Gastrocnemius medialis (tissue), 4 donors: ENCODE results near the gene ASTN2. TPM values are rescaled to one million over a fixed set of nuclear protein-coding genes. Genes with fewer than 3 reads are reported as not detected.

ENCODE experiments used
- ATAC-seq, 2 donors: fragments of 150-250 bp; one replicate each; pipeline ENCODE4 v1.9.1; 2016
- DNase-seq, 2 donors: peaks; one replicate each; pipeline ENCODE4 v3.0.0-alpha.2; 2019
- H3K27ac ChIP-seq, 4 donors: fragments of 200-600 bp; sonication (generic); 1 replicate in 1 of 4; 2 replicates in 3 of 4; pipeline ENCODE4 v1.5.1; 2016 to 2018; ENCODE audit warnings: mild to moderate bottlenecking in 2 of 4, moderate library complexity in 1 of 4
- H3K27me3 ChIP-seq, 3 donors: fragments of 200-600 bp; sonication (generic) in 2 of 3; 1 replicate in 1 of 3; 2 replicates in 2 of 3; pipeline versions ENCODE4 v1.5.1 to v1.6.0; 2016 to 2019; ENCODE audit warnings: mild to moderate bottlenecking in 1 of 3, moderate library complexity in 1 of 3
- H3K36me3 ChIP-seq, 2 donors: fragments of 200-600 bp; sonication (generic) in 1 of 2; one replicate each; pipeline ENCODE4 v1.5.1; 2017 to 2018
- H3K4me1 ChIP-seq, 2 donors: fragments of 200-600 bp; sonication (generic) in 1 of 2; one replicate each; pipeline ENCODE4 v1.5.1; 2016 to 2017; ENCODE audit warnings: mild to moderate bottlenecking in 2 of 2
- H3K4me3 ChIP-seq, 4 donors: fragments of 200-600 bp; sonication (generic) in 3 of 4; 1 replicate in 1 of 4; 2 replicates in 3 of 4; pipeline ENCODE4 v1.5.1; 2016 to 2019; ENCODE audit warnings: mild to moderate bottlenecking in 2 of 4
- H3K9me3 ChIP-seq, 3 donors: fragments of 200-600 bp; sonication (generic) in 2 of 3; 1 replicate in 1 of 3; 2 replicates in 2 of 3; pipeline ENCODE4 v1.5.1; 2016 to 2019
- CTCF ChIP-seq, 5 experiments: fragments of 450-650 bp in 3 of 5; fragments of 200-600 bp in 2 of 5; sonication (generic) in 2 of 5; IDR thresholded peaks in 4 of 5; conservative IDR thresholded peaks in 1 of 5; 1 replicate in 4 of 5; 2 replicates in 1 of 5; pipeline ENCODE4 v1.5.1; 2016 to 2019; ENCODE audit warnings: antibody characterized with exemption in 5 of 5, mild to moderate bottlenecking in 3 of 5, moderate library complexity in 3 of 5
- POLR2A ChIP-seq, 2 donors: fragments of 450-650 bp; IDR thresholded peaks; one replicate each; pipeline ENCODE4 v1.6.1; 2017; ENCODE audit warnings: antibody characterized with exemption in 2 of 2, mild to moderate bottlenecking in 2 of 2, moderate library complexity in 2 of 2
- in situ Hi-C, 4 donors: fragments of 200-750 bp; cut with MboI; loops; one replicate each; pipeline versions ENCODE4 v1.15.0 to v1.8.0; 2017; ENCODE audit warnings: low sequenced_read_pairs in 4 of 4
- intact Hi-C: fragments of 100-400 bp; cut with DNase I; formaldehyde crosslinking; loops from one replicate; pipeline ENCODE4 v1.15.1; 2023; ENCODE audit warnings: low total_unique reads
- total RNA-seq, 4 donors: library from RNA; depleted of rRNA; stranded (reverse); fragments of >200 nt; gene quantifications; one replicate each; pipeline versions ENCODE4 v1.1.0 to v1.2.3, GENCODE V29; 2016

Gene ASTN2
- total RNA-seq, 4 donors from 2014 or later: 2.5 to 4.6 (median 3.7) TPM

- no peak for TF ChIP-seq CTCF (IDR thresholded peaks at IDR 0.05 in 4 of 5, conservative IDR thresholded peaks at IDR 0.05 in 1 of 5)
- no peak for TF ChIP-seq POLR2A (IDR thresholded peaks at IDR 0.05)
- Histone ChIP-seq H3K27ac (no peak overlapping the region), H3K4me1 (no peaks in the 10 kb centered on the region), H3K9me3 (no peaks in the 10 kb centered on the region), H3K27me3 (no peaks in the 10 kb centered on the region), H3K4me3 (no peak overlapping the region), H3K36me3 (no peaks in the 10 kb centered on the region)
- no peak for ATAC-seq
- in situ Hi-C loops: no loop called here
- no peak for DNase-seq
- intact Hi-C loops: no loop called here
Measured at GRCh38 chr9:117098331-117098730, 316.5 kb downstream of the ASTN2 start.

- TF ChIP-seq POLR2A (IDR thresholded peaks at IDR 0.05) (no peak), CTCF (IDR thresholded peaks at IDR 0.05 in 4 of 5, conservative IDR thresholded peaks at IDR 0.05 in 1 of 5) (no peak)
- Histone ChIP-seq H3K9me3 (no peaks in the 10 kb centered on the region), H3K27ac (no peak overlapping the region), H3K4me3 (no peak overlapping the region), H3K36me3 (no peaks in the 10 kb centered on the region), H3K27me3 (no peaks in the 10 kb centered on the region), H3K4me1 (no peaks in the 10 kb centered on the region)
- DNase-seq: no peak
- intact Hi-C loops: no loop called here
- no peak for ATAC-seq
- in situ Hi-C loops: no loop called here
Measured at GRCh38 chr9:117097761-117098160, 317.1 kb downstream of the ASTN2 start.

GRCh38 chr9:117096138-117096537 is 318.7 kb downstream of the ASTN2 start:
- in situ Hi-C loops: no loop called here
- Histone ChIP-seq H3K9me3 (no peaks in the 10 kb centered on the region), H3K4me3 (no peak overlapping the region), H3K36me3 (no peaks in the 10 kb centered on the region), H3K27ac (no peak overlapping the region), H3K27me3 (no peaks in the 10 kb centered on the region), H3K4me1 (no peaks in the 10 kb centered on the region)
- TF ChIP-seq POLR2A (IDR thresholded peaks at IDR 0.05) (no peak), CTCF (IDR thresholded peaks at IDR 0.05 in 4 of 5, conservative IDR thresholded peaks at IDR 0.05 in 1 of 5) (no peak)
- DNase-seq: no peak
- intact Hi-C loops: no loop called here
- ATAC-seq: no peak

- H3K4me3 ChIP-seq: no peak overlapping the region
- in situ Hi-C loops (no loop called here), intact Hi-C loops (no loop called here)
- ATAC-seq: no peak
- H3K27me3 ChIP-seq: no peaks in the 10 kb centered on the region
- no peaks in the 10 kb centered on the region for H3K4me1 ChIP-seq
- H3K27ac ChIP-seq: no peak overlapping the region
- no peaks in the 10 kb centered on the region for H3K36me3 ChIP-seq
- TF ChIP-seq CTCF (IDR thresholded peaks at IDR 0.05 in 4 of 5, conservative IDR thresholded peaks at IDR 0.05 in 1 of 5) (no peak), POLR2A (IDR thresholded peaks at IDR 0.05) (no peak)
- H3K9me3 ChIP-seq: no peaks in the 10 kb centered on the region
- no peak for DNase-seq
Measured at GRCh38 chr9:117095081-117095480, 319.8 kb downstream of the ASTN2 start.
